ENCODE results near the gene SPATA20. TPM values are rescaled to one million over a fixed set of nuclear protein-coding genes. Genes with fewer than 3 reads are reported as not detected.

Gene SPATA20
- total RNA-seq, 1 donor from 2014 or later: 43.6 TPM

- no peak for DNase-seq
Measured at GRCh38 chr17:50603340-50603739, 56.4 kb downstream of the SPATA20 start.

DNA sequence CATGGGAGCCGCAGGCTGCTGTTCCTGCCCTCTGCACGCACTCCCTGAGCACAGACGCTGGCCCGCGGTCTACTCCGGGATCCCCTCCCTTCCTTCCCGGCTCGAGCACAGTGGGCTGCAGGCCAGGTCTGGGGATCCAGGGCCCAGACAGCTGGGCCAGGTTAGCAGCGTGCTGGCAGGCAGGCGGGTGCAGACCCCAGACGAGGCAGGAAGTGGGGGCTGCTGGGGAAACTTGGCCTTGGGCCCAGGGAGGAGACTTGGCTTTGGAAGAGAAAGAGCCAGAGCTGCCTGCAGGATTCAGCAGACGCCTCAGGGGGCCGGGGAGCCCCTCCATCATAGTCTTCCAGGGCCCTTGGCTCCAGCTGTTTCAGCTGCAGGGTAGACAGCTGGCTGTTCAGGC, 57.5 kb downstream of the SPATA20 start:
- peak; percentile 78 for DNase-seq

GRCh38 chr17:50605429-50605828, 58.5 kb downstream of the SPATA20 start:
- no peak for DNase-seq

Other genes with a start within 250 kb of the SPATA20 start
- gene XYLT2, start 201.0 kb upstream of the SPATA20 start, total RNA-seq: 26.5 and 31.8 TPM in 2 replicates
- gene MRPL27, start 174.0 kb upstream of the SPATA20 start, total RNA-seq: 35.4 and 70.3 TPM in 2 replicates
- 1.0 and 4.6 TPM in 2 replicates for gene EME1, start 173.9 kb upstream of the SPATA20 start, total RNA-seq
- gene LRRC59, start 149.7 kb upstream of the SPATA20 start, total RNA-seq: 118 and 227 TPM in 2 replicates
- gene ACSF2, start 121.0 kb upstream of the SPATA20 start, total RNA-seq: 10.1 and 15.5 TPM in 2 replicates
- not detected in 2 replicates for gene CHAD, start 78.3 kb upstream of the SPATA20 start, total RNA-seq
- gene RSAD1, start 68.3 kb upstream of the SPATA20 start, total RNA-seq: 15.9 and 18.2 TPM in 2 replicates
- 0.34 and 0.42 TPM in 2 replicates for gene MYCBPAP, start 38.7 kb upstream of the SPATA20 start, total RNA-seq
- under 0.01 TPM in 1 of 2 replicates, not detected in the other for gene EPN3, start 14.4 kb upstream of the SPATA20 start, total RNA-seq
- not detected in 2 replicates for gene CACNA1G, start 13.5 kb downstream of the SPATA20 start, total RNA-seq
- gene ABCC3, start 87.7 kb downstream of the SPATA20 start, total RNA-seq: 1.3 and 2.7 TPM in 2 replicates
- 33.2 and 35.4 TPM in 2 replicates for gene ANKRD40, start 160.7 kb downstream of the SPATA20 start, total RNA-seq
- 21.4 and 31.5 TPM in 2 replicates for gene LUC7L3, start 172.4 kb downstream of the SPATA20 start, total RNA-seq
- not detected in 2 replicates for gene ANKRD40CL, start 220.3 kb downstream of the SPATA20 start, total RNA-seq